ENCODE data around the gene IL16.
"Not testable (repeated sequence)": the region's sequence is repeated elsewhere in the genome, so short reads cannot be mapped to it uniquely, and the experiment has no call there.

IL16 gene

DNA sequence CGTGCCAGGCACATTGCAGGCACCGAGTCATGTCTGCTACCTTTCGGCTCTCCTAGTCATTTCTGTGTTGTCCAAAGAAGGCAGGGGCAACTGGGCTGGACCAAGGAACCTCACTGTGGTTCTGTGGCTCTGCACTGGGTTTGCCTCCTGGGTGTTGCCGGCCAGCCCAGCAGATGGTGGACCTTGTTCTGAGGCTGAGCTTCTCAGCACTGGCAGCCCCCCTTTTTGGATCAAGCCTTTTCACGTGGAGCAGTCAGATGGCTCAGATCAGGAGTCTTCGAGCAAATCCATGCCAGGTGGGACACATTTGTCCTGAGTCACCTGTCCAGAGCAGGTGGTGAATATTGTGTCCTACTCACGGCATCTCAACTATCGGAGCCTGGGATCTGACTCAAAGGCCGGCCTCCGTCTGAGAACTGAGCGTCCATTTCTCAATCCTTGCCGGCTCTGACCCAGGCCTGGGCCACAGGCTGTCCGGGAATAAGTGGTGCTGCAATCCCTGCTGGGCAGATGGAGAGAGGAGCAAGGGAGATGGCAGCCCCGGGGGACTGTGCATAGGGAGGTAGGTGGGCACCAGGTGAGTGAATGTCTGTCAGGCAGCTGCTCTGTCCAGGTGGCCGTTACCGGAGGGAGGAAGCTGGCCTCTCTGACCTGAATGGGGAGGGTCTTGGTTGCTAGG is at the start of gene IL16:
Gene IL16 (plus strand): TSS at position 304 of the 679 bp plus-strand sequence. CDS start 28,521 bp downstream, outside the sequence.
- FAIRE-seq (no peak), DNase-seq (ENCODE audit: extremely low spot score, insufficient read length, low read depth) (no peak)

- FAIRE-seq = no peak
- no peak for DNase-seq (ENCODE audit: extremely low spot score, insufficient read length, low read depth)
Measured at GRCh38 chr15:81151389-81151788, 45.3 kb upstream of the IL16 start.

- DNase-seq (ENCODE audit: extremely low spot score, insufficient read length, low read depth) (no peak), FAIRE-seq (no peak)
Measured at GRCh38 chr15:81152339-81152738, 44.3 kb upstream of the IL16 start.

- DNase-seq (ENCODE audit: extremely low spot score, insufficient read length, low read depth) (no peak), FAIRE-seq (no peak)
Measured at GRCh38 chr15:81152799-81153198, 43.9 kb upstream of the IL16 start.

DNA sequence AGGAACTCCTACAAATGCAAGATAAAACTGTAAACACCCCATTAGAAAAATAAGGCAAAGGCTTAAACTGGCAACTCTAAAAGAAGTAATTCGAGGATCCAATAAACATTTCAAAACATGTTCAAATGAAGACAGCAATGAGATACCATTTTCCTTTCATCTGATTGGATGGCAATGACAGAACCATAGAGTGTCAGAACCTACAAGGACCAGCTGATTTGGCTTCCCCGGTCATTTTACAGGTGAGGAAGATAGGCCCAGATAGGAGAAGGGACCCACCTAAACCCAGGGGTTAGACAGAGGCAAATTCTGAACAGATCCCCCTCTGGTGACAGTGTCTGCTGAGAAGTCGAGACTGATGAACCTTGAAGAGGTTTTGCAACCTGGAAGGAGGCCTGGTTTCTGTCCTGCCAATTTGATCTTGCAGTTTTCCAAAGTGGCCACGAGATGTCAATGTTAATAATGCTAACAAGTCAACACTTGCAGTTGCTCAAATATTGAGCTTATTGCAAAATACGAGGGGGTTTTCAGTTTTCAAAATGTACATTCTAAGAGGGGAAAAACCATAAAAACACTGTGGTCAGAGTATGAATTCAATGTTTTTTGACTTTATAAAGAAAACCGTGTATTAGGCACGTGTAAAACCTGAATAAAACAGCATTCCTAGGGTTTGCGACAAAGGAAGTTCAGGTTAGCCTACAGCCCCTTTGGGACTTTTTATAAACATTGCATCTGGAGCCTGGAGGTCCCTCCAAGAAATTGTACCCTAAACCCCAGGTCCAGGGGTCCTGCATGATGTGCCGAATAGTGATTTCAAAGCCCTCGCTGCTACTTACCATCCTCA is 41.1 kb upstream of the IL16 start:
- FAIRE-seq = peak; percentile 70

GRCh38 chr15:81156324-81156723 is 40.4 kb upstream of the IL16 start:
- FAIRE-seq (no peak), DNase-seq (ENCODE audit: extremely low spot score, insufficient read length, low read depth) (no peak)

More for the DNA sequence above, 41.1 kb upstream of the IL16 start:
- DNase-seq (ENCODE audit: extremely low spot score, insufficient read length, low read depth) = no peak

GRCh38 chr15:81157195-81157938 is 39.3 kb upstream of the IL16 start:
- DNase-seq (ENCODE audit: extremely low spot score, insufficient read length, low read depth) = no peak
- no peak for FAIRE-seq

DNA sequence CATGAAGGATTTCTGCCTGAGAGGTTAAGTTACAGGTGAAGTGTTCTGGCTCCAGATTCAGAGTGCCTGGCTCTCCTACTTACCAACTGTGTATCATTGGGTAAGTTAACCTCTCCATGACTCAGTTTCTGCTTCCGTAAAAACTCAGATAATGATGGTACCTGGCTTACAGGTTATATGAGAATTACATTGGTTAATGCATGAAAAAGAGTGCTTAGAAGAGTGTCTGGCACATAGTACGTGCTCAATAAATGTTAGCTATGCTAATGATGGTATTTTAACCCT is 38.8 kb upstream of the IL16 start:
- FAIRE-seq = no peak
- DNase-seq (ENCODE audit: extremely low spot score, insufficient read length, low read depth) = no peak

- FAIRE-seq; DNase-seq (ENCODE audit: extremely low spot score, insufficient read length, low read depth): not testable (repeated sequence)
Measured at GRCh38 chr15:81158561-81158960, 38.1 kb upstream of the IL16 start.

DNA sequence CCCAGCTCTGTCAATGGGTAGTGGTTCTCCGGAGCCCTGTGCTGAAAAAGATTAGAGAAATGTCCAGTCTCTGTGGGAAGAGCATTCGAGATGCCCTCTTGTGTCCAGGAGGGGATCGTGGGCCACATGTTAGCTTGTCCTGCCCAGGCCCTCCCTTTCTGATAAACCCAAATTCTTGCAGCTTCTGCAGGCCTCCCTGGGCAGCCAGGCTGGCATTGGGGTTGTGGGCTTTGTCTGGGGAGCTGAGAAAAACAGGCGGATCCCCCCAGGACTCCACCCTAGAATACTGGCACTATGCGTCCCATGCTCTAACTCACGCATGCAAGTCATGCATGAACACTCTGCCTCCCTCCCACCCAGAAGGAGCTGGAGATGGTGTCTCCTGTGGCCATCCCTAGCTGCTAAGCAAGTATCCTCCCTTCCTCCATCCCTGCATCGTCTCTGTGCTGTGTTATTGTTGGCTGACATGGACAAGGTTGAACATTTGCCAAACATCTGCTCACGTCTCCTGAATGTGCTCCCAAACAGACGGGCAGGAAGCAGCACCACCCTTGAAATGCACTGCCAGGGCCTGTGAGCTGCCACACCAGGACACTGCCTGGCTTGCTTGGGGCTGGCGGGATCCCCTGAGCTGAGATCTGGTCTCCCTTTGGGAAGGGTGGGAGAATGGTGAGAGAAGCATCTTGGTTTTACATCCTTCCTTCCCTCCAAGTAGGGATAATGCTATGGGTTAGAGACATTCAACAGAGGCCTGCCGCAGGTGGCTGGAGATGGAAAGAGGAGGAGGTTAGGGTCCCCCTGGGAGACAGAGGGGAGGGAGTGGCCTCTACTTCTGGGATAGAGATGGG is 36.1 kb upstream of the IL16 start:
- FAIRE-seq (no peak), DNase-seq (ENCODE audit: extremely low spot score, insufficient read length, low read depth) (no peak)

- no peak for DNase-seq (ENCODE audit: extremely low spot score, insufficient read length, low read depth)
Measured at GRCh38 chr15:81161160-81161673, 35.5 kb upstream of the IL16 start.

GRCh38 chr15:81161851-81162250 is 34.8 kb upstream of the IL16 start:
- DNase-seq (ENCODE audit: extremely low spot score, insufficient read length, low read depth) (no peak), FAIRE-seq (no peak)

More at GRCh38 chr15:81161160-81161673, 35.5 kb upstream of the IL16 start:
- FAIRE-seq = no peak

DNA sequence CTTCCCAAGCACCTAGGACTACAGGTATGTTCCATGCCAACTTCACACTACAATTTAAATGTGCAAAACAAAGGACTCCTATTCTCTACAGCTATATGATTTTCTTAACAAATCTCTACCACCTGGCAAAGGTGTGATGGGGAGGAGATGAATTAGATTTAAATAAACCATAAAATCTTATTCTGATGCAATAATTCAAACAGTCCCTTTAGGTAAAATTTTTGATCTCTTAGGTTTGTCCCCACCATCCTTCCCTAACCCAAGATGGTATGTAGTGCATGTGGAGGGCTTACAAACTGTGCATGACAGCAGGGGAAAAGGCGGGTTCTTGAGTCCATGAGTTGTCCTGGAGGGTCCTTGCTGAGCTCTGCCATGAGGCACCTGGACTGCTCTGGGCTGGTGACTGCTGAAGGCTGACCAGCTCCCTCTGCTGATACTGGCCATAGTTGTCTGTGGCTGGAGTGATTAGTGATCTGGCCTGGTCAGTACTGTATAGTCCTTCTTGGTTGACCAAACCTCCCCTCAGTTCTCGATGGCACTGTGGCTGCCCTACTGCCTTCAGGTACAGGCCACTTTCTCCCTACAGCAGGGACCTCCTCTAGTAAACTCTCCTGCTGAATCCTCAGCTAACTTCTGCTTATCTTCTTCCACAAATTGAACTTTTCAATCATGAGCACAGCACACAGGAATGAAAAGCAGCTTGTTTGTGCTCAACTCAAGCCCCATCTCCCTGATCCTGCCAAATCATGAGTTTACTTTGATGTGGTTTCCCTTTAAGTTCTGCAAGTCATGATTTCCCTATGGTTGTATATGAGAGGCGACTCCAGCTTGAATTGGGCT is 32.5 kb upstream of the IL16 start:
- DNase-seq (ENCODE audit: extremely low spot score, insufficient read length, low read depth) = no peak
- no peak for FAIRE-seq

DNA sequence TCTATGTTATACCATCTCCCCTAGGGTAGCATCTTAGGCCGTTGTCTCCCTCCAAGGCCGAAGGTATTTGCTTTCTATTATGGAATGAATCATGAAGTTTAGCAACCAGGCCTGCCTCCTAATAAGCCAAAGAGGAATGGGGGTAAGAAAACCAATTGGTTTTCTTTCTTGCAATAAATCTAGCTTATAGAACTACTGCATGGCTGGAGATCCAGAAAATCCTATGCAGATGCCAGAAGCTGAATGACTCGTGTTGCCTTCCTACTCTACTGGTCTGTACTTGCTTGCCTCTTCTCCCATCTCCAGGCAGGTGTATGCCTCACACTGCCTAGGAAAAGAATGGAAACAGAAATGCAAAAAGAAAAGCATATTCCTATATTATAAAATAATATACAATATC is 31.1 kb upstream of the IL16 start:
- DNase-seq (ENCODE audit: extremely low spot score, insufficient read length, low read depth) = no peak
- FAIRE-seq = no peak

- FAIRE-seq = no peak
- DNase-seq (ENCODE audit: extremely low spot score, insufficient read length, low read depth) = no peak
Measured at GRCh38 chr15:81166636-81167305, 29.9 kb upstream of the IL16 start.

DNA sequence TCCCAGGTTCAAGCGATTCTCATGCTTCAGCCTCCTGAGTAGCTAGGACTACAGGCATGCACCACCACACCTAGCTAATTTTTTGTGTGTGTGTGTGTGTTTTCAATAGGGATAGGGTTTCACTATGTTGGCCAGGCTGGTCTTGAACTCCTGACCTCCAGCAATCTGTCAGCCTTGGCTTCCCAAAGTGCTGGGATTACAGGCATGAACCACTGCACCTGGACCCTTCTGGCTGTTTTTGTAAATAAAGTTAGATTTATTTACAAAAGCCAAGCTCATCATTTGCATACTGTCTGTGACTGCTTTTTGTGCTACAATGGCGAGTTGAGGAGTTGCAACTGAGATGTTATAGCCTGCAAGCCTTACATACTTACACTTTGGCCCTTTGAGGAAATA is 28.6 kb upstream of the IL16 start:
- FAIRE-seq (no peak), DNase-seq (ENCODE audit: extremely low spot score, insufficient read length, low read depth) (no peak)

DNA sequence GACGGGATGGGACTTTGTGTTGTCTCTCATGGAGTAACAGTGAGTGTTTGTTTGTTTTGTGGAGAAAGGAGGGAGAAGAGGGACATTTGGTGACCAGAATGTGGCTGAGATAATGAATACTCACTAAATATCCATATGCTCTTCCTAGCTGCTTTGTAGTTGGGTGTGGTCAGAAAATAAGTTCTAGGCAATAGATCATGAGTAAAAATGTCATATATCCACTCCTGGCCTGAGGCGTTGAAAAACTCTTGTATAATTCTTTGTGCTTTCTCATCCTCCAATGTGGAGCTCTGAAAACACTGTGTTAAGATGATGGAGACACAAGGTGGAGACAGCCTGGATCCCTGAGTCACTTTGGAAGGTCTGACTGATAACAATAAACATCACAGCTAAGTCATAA is 28.0 kb upstream of the IL16 start:
- DNase-seq (ENCODE audit: extremely low spot score, insufficient read length, low read depth) (no peak), FAIRE-seq (no peak)

- FAIRE-seq (no peak), DNase-seq (ENCODE audit: extremely low spot score, insufficient read length, low read depth) (no peak)
Measured at GRCh38 chr15:81170511-81170910, 26.2 kb upstream of the IL16 start.
